NCI-H510A treated with DMSO at 0.1 percent for 48 hours (cell line): Measurements from ENCODE around the gene REPIN1.

Source experiments
- DNase-seq: peaks from one replicate; lab custom pipeline; 2025; lab: John Stamatoyannopoulos, UW

The REPIN1 gene

DNA sequence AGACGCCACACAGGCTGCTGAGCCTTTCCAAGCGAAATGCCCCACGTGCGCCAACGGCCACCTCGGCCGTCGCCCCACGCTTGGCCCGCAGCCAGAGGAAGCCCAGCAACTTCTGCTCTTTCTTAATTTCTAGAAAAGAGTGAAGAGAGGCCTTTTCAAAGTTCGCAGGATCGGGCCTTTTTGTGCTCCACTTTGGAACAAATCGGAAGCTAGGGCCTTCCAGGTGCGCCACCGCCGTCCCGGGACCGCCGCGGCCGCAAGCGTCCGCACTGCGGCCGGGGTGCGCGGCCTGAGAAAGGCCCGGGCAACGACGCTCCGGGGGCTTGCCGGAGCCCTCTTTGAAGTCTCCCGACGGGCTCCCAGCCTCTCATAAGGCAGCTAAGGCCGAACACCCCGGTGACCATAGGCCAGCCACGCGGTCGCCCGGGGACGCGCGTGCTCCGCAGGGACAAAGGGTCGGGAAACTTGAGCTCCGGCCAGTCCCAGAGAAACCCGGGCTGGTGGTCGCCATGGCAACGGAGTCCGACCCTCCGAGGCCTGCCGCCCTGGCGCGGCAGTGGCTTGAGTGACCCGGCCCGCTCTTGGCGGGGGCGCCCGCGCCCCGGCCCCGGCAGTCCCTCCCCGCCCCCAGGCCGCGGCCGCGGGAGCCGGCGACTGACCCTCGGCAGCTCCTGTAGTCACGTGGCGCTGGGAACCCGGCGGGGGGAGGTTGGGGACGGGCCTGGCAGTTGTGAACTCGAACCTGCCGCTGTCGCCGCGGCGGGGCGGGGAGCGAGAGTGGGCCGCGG is at the start of gene REPIN1:
Gene REPIN1, plus strand, starts transcription at position 727 of the 788 bp plus-strand sequence. CDS start 890 bp downstream, outside the sequence.
- DNase-seq: peak; percentile 52

DNA sequence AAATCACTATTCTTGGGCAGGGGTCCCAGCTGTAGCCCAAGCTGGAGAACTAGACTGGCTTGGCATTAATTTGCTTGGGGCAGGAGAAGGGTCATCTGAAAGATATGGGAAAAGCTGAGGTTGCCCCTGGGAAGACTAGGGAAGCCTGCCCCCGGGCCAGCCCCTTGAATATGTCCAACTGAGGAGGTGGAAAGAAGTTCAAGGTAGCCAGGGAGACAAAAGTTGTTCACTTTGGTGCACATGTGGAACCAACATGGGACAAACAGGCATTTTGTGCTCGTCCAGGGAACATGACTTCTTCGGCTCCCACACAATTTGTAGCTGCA is 46.9 kb upstream of the REPIN1 start:
- DNase-seq: no peak

DNA sequence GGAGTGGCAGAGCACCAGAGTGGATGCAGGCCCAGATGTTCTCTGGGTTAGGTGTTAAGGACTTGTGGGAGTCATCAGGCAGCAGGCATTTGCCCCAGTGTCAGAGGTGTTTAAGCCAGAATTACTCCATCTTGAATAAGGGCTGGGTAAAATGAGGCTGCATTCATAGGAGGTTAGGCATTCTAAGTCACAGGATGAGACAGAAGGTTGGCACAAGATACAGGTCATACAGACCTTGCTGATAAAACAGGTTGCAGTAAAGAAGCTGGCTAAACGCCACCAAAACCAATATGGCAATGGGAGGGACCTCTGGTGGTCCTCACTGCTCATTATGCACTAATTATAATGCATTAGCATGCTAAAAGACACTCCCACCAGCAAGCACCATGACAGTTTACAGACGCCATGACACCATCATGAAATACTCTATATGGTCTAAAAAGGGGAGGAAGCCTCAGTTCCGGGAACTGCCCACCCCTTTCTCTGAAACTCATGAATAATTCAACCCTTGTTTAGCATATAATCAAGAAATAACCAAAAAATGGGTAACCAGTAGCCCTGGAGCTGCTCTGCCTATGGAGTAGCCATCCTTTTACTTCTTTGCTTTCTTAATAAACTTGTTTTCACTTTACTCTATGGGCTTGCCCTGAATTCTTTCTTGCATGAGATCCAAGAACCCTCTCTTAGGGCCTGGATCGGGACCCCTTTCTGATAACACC is 46.3 kb upstream of the REPIN1 start:
- DNase-seq: peak; percentile 3

DNA sequence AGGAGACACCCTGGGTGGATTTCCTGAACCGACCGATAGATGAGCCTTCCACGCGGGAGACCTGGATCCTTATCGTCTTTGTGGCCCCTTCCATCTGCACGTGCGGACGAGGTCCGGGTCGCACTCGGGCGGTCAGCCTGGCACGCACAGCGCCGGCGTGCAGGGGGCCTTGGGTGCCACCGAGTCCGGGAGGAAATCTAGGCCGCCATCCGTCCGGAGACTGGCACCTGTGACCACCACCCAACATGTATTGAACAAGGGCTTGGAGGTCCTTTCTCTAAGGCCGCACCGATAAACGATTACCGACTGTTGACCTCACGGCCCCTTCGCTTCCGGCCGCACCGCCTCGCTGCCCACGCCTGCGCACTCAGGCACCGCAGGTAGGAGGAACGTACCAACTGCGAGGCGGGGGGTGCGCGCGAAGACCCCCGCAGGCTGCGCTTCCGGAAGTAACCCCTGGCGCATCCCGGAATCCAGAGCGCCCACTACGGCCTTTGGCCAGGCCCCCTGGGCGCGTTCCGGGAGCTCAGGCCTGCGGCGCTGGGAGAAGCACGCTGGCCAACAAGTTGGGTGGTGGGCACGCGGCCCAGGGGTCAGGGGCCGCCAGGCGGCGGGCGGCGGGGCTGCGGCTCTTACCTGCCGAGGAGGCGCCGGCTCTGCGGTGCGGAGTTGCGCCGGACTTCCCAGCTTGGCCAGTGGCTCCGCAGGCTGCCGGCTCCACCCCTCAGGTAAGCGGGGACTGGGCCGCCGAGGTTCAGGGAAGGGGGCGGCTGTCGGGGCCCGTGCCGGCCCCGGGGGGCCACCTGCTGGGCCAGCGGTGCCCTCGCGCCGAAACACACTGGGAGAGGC is 45.6 kb upstream of the REPIN1 start, which contains the start of the genes ACTR3C and LRRC61:
Gene ACTR3C, minus strand, starts transcription at position 713 of the 849 bp plus-strand sequence. CDS start 28,249 bp downstream, outside the sequence.
Gene LRRC61, plus strand, starts transcription at position 523 of the 849 bp plus-strand sequence. CDS start 13,507 bp downstream, outside the sequence.
- DNase-seq: peak; percentile 58

DNA sequence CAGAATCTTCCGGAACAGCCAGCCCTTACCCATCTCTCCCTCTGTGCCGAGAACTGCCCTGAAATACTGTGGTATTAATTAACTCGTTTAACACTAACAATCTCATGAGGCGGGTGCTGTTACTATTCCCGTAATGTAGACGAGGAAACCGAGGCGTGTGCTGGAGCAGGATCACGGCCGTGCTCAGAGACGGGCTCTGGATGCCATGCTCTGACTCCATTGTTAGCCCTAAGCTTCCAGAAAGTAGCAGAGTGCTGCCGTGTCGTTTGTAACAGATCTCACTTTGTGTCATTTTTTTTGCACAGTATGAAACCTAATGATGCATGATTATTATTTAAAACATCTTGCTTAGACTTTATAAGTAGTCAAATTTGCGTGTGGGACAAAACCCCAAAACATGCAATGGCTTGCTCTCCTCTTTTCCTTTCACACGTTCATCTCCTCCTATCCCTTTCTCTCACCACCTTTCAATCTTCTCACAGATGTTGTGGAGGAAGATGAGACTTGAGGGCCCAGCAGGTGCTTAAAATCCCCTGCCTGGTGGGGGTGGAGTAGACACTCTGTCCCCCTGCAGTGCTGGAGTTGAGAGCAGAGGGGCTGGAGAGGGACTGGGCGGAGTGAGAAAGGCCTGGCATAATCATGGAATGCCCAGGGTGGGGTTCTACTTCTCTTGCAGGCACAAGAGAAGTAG is 44.8 kb upstream of the REPIN1 start:
- no peak for DNase-seq

DNA sequence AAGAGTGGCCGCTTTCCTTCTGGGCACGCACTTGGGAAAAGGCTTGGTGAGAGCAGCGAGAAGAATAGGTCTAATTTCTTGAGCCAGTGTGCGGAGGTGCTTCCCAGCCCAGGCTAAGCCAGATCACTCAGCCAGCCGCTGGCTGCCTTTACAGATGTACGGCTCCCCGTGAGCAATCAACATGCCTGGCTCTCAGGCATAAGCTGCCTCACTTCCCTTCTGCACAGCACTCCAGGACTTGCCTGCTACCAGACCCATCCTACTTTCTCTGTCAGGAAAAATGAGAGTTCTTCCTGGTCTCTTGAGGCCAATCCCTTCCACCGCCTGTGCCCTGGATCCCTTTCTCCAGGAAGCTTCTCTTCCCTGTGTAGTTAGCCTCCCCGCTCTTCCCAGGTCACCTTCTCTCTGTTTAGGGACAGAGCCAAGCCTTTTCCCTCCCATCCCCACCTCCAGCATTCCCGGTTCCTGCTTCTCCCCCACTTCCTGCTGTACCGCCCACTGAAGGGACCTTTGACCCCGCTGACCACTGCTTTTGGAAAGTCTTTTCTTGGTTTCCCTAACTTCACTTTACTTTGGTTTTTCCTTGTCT is 44.2 kb upstream of the REPIN1 start:
- DNase-seq: peak; percentile 7

DNA sequence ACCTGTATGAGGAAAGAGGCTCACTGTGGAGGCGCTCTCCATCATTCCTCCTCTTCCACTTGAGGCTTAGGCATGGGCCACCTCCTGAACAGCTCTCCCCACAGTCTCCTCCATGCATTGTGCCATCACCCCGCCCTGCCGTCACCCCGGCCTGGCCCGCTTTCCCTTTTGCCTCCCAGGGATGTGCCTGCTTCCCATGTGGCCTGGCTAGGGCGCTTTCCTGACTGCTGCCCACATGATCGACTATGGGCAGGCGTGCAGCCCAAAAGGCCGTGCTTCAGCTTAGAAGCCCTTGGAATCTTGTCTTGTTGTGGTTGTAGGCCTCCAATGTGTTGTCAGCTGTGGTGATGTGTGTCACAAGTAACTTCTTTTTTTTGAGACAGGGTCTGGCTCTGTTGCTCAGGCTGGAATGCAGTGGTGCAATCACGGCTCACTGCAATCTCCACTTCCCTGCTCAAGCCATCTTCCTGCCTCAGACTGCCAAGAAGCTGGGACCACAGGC is 43.5 kb upstream of the REPIN1 start:
- DNase-seq: no peak

DNA sequence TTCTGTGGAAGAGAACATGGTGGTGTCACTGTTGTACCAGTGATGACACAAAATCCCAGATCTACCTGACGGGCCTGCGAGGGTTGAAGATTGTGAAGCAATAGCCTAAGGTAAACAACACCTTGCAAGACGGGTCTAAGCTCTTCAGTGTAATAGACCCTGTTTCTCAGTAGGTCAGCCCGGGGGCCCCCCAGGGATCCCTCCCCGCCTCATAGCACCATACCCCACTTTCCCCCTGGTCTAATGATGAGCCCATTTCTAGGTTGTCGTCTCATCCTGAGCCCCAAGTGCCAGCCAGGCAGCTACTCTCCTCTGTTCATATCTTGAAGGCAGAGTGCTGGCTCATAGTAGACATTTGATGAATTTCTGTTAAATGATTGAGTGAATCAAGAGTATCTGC is 42.7 kb upstream of the REPIN1 start:
- no peak for DNase-seq

DNA sequence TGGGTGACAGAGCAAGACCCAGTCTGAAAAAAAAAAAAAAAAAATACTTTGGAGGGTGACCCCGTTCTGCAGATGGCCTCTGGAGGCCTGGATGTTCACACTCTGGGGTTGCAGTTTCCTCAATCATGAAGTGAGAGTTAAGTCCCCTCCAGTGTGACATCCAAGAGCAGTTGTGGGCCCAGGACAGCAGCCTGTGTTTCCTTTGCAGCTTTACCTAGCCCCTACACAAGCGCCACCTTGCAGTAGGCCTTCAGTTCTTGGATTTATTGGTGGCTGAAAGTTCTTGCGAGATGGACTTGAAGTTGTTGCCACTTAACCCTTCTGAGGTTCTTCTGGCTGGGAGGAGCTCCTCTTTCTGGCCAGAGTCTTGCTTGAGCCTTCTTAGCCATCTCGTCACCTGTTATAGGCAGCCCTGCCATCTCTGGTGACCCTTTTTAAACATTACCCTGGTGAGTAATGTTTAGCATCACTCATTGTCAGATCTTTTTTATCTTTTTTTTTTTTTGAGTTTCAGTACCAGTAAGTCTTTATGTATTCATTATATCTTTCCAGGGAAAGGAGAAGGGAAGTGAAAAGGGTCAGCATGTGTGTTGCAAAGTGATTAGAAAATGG is 41.9 kb upstream of the REPIN1 start:
- DNase-seq: no peak

DNA sequence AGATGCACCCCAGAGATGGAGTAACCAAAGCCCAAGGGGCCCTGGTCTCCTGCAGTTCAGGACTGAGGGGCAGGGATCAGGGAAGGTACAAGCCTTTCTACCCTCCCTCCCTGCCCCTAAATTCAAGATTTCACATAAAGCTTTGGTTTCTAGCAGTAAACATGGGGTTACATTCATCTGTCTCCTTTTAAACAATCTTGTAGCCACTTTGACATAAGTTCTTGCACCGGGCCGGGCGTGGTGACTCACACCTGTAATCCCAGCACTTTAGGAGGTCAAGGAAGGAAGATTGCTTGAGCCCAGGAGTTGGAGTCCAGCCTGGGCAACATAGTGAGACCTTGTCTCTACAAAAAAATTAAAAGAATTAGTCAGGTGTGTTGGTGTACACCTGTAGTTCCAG is 41.3 kb upstream of the REPIN1 start:
- DNase-seq: no peak

DNA sequence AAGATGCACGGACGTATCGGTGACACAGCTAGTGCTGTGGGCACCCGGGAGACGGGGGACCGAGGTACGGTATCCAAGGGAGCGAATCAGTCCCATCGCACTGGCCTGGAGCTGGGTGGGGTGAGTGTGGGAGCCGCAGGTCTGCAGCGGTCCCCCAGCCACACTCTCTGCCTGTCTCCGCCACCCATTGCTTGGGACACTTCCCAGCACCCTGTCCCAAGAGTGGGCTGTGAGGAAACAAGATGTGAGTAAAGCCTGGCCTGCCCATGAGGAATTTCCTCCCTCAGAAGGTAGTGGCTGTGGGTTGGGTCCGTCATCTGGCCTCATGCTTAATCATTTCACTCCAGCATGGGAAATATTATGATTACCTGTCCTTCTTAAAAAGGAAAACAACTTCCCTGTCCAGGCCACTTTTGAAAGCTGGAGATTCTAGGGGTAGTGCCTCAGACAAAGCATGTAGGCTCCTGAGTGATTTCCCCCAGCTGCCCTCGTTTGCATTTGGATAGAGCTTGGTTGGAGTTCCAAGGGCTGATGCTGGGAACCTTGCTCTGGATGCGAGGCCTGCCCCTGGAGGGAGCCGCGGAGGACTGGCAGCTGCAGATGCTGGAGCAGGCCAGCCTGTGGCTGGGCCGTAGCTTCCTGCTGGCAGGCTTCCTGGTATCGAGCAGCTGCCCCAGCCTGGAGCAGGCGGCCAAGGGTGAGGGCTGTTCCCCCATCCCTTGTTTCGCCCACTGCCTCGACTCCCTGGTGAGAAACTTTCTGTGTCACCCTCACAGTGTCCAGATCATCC is 39.1 kb upstream of the REPIN1 start:
- no peak for DNase-seq

DNA sequence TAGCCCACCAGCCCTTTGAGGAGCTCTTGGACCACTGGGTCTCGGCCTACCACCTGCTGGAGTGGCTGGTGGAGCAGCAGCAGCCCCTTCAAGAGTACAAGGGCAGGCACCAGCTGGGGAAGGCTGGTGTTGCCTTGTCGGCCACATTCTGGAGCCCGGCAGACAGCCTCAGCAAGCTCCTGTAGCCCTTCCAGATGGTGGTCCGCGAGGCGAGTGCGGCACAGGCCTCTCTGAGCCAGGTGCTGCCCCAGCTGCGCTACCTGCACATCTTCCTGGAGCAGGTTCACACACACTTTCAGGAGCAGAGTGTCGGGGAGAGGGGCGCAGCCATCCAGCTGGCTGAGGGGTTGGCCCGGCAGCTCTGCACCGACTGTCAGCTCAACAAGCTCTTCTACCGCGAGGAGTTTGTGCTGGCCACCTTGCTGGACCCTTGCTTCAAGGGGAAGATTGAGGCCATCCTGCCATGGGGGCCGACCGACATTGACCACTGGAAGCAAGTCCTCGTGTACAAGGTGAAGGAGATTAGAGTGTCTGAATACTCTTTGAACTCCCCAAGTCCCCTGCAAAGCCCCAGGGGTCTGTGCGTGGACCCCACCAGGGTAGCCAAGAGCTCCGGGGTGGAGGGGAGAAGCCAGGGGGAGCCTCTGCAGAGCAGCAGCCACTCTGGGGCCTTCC is 38.3 kb upstream of the REPIN1 start:
- DNase-seq: no peak

DNA sequence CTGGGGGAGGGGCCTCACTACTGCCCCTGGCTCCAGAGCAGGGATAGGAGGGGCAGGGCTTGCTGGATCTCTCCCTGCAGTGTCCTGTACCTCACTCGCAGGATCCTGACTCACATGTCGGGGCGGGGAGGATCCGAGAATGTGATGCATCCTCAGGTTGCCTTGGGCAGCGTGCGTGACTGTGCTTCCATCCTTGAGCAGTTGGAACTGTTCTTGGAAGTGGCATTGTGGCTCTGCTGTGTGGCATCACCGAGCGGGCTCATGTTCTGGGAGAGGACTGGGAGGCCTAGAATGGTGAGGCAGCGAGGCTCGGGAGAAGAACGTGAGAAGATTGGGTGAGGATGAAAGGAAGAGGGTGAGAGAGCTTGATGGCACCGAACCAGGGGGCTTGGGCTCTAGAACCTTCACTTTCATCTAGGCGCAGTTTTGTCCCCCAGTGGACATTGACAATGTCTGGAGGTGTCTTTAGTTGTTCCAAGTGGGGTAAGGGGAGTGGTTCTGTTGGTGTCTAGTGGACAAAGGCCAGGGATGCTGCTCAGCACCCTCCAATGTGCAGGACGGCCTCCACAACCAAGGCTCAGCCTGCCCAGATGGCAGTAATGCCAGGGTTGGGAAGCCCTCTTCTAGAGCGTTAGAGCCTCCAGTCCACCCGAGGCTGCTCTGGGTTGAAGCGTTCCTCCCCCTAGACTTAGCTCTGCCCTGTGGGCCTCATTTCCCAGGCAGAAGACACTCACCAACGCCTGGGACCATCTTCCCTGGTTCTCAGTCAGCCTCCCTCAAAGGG is 35.6 kb upstream of the REPIN1 start:
- DNase-seq: no peak

DNA sequence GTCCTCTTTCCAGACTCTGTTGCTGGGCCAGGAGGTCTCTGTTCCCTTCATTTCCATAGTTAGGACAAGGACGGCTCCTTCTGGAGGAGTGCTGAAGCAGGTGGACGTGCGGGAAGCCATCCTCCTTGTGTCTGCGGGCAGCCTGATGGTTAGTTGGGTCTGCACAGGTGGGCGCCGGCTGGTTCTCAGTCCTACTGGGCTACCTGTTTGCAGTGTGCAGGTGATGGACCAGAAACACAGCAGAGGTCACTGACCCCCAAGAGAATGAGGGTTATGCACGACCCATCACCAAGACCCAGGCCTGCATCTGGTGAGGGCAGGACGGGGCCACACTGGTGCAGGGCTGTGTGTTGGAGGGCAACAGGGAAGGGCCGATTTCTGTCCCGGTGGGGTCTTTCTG is 35.0 kb upstream of the REPIN1 start:
- DNase-seq: no peak

DNA sequence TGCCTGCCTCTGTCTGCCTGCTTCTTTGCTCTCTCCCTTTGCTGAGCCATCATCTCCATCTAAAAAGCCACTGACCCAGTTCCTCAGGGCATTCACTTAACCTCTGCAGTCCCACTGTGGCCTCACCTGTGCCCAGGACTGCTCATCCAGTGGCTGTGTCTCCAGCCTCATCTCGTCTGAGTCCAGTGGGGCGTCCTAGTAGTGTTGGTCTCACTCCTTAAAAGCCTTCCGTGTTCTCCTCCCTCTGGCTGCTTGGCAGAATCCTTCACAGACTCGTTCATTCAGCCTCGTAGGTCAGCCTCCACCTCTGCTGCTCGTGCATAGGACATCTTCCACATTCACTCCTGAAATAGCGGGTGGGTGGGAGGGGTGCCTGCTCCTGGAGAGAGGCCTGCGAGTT is 34.5 kb upstream of the REPIN1 start:
- DNase-seq: no peak

DNA sequence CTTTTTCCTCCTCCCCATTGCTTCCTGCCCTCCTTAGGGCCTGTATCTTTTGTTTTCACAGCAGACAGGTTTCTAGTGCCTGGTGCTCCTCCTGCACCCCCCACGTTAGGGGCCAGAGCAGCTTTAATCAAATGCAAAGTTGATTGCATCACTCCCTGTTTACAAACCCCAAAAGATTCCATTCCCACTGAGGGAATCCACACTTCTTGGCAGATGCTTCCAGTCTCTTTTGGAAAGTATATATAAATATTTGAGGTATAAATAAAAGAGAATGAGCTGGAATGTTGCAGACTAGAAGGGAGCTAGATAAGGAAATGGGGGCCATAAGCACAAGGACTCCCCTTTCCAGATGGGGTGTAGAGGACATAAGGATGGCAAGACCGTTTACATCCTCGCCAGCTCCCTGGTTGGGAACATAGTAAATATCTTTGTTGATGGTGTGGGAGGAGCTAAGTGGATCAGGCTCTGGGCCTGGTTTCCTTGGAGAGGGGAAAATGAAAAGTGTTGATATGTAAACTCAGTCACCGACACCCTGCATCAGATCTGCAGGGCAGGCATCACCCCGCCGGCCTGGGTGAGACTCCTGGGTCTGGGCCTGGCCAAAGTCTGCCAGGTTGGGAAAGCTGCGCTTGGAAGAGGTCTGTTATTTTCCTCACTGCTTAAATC is 33.4 kb upstream of the REPIN1 start:
- DNase-seq: no peak

DNA sequence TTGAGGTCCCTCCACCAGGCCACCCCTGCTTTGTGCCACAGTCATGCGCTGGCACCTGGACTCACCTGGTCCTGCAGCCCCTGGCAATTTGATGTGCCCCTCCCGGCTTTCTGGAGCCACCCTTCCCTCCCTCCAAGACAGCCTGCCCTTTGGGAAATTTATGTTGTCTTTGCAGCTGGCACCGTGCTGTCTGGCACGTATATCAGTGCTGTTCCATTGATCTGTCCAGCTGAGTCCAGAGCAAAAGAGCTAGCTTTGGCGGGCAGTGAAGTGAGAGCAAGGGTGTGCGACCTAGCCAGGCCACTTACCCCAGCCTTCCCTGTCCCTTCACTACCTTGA is 32.9 kb upstream of the REPIN1 start:
- DNase-seq: no peak

DNA sequence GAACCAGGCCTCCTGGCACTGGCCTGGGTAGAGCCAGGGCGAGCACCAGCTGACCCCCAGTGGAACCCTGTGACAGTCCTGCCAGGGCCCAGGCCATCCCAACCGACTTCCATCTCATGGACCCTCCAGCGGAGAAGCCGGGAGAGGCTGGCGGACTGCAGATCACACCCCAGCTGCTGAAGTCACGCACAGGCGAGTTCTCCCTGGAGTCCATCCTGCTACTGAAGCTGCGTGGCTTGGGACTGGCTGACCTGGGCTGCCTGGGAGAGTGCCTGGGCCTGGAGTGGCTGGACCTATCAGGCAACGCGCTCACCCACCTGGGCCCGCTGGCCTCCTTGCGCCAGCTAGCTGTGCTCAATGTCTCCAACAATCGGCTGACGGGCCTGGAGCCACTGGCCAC is 31.9 kb upstream of the REPIN1 start:
- no peak for DNase-seq
